Activated CD4-positive, alpha-beta T cell treated with anti-CD3 and anti-CD28 coated beads, Interleukin-2, amount 50 U/mL, for 1 hour (primary cell): ENCODE data around the gene IFNA13.
A peak's percentile ranks its signal among the peaks of the same experiment; 100 is the strongest.

Experiments used
- DNase-seq: peaks from one replicate; pipeline ENCODE4 v3.0.0-alpha.2; 2020

IFNA13 gene

GRCh38 chr9:21357479-21358460 lies 10.1 kb downstream of the IFNA13 start:
- no peak for DNase-seq

- no peak for DNase-seq
These were observed 17.1 kb downstream of the IFNA13 start, which contains the start of gene IFNA6 for GRCh38 chr9:21350787-21351186. Gene IFNA6, minus strand, starts transcription at chr9:21350887. Its CDS starts 0 bp downstream, at chr9:21350887.

GRCh38 chr9:21348430-21348970 lies 19.4 kb downstream of the IFNA13 start:
- DNase-seq: no peak

- DNase-seq: no peak
These were observed 27.1 kb downstream of the IFNA13 start for GRCh38 chr9:21340735-21341134.

GRCh38 chr9:21336457-21336856 lies 31.4 kb downstream of the IFNA13 start:
- no peak for DNase-seq

GRCh38 chr9:21334701-21335632 lies 32.9 kb downstream of the IFNA13 start, which contains the start of gene KLHL9:
Gene KLHL9, minus strand, starts transcription at chr9:21335404. Its CDS starts 545 bp downstream, at chr9:21334859.
- peak; percentile 83 for DNase-seq

GRCh38 chr9:21333226-21333625 lies 34.6 kb downstream of the IFNA13 start:
- no peak for DNase-seq

GRCh38 chr9:21331676-21332402 lies 36.0 kb downstream of the IFNA13 start:
- no peak for DNase-seq

GRCh38 chr9:21326526-21327139 lies 41.2 kb downstream of the IFNA13 start:
- DNase-seq: no peak

GRCh38 chr9:21324047-21324446 lies 43.8 kb downstream of the IFNA13 start:
- no peak for DNase-seq

- DNase-seq: no peak
These were observed 44.9 kb downstream of the IFNA13 start for GRCh38 chr9:21322911-21323461.

- DNase-seq: no peak
These were observed 47.4 kb downstream of the IFNA13 start for GRCh38 chr9:21320465-21320864.

GRCh38 chr9:21317956-21318923 lies 49.6 kb downstream of the IFNA13 start:
- DNase-seq: peak; percentile 24
